CD4-positive, alpha-beta T cell (primary cell): Measurements from ENCODE around the gene SRSF4. TPM values are rescaled to one million over a fixed set of nuclear protein-coding genes. Genes with fewer than 3 reads are reported as not detected.
"Not testable (repeated sequence)": the region's sequence is repeated elsewhere in the genome, so short reads cannot be mapped to it uniquely, and the experiment has no call there.

Experiments
- ATAC-seq: fragments of 200-7000 bp; cut with Tn5 transposase; one replicate; pipeline ENCODE4 v1.10.0; 2022; ENCODE audit warnings: mild to moderate bottlenecking; ENCODE audit not compliant: poor library complexity
- CTCF ChIA-PET: fragments of 350-600 bp; sonication (Branson Sonifier 250); formaldehyde crosslinking; loops from one replicate; lab custom pipeline; 2021; ENCODE audit warnings: antibody characterized with exemption, inconsistent platforms; lab: Charles Lee
- POLR2A ChIA-PET: fragments of 350-600 bp; sonication (Branson Sonifier 250); formaldehyde crosslinking; loops from one replicate; lab custom pipeline; 2021; ENCODE audit warnings: antibody characterized with exemption, inconsistent platforms; lab: Charles Lee
- DNase-seq, 14 experiments: peaks; one replicate each; pipeline ENCODE4 v3.0.0-alpha.2; 2013 to 2020; ENCODE audit warnings: mixed read lengths in 2 of 14
- H3K27ac ChIP-seq, 2 donors: one replicate each; pipeline versions ENCODE4 v1.5.1 to v1.7.0; 2013; ENCODE audit warnings: low read length in 2 of 2, low read depth in 1 of 2, mild to moderate bottlenecking in 1 of 2
- H3K27me3 ChIP-seq, 2 experiments: 1 replicate in 1 of 2; 2 replicates in 1 of 2; pipeline versions ENCODE4 v1.6.1 to v1.7.0; 2013; ENCODE audit warnings: low read length in 2 of 2, control low read depth in 1 of 2, mild to moderate bottlenecking in 1 of 2, moderate library complexity in 1 of 2; ENCODE audit not compliant: insufficient read depth in 2 of 2, control insufficient read depth in 1 of 2
- H3K36me3 ChIP-seq: one replicate; pipeline ENCODE4 v1.6.1; 2013; ENCODE audit warnings: low read length, control low read depth; ENCODE audit not compliant: insufficient read depth
- H3K4me1 ChIP-seq: one replicate; pipeline ENCODE4 v1.6.1; 2013; ENCODE audit warnings: low read length, control low read depth; ENCODE audit not compliant: insufficient read depth
- H3K4me3 ChIP-seq: one replicate; pipeline ENCODE4 v1.5.1; 2013; ENCODE audit warnings: mild to moderate bottlenecking, low read length, moderate library complexity
- H3K9me3 ChIP-seq, 2 experiments: 1 replicate in 1 of 2; 2 replicates in 1 of 2; pipeline versions ENCODE4 v1.6.1 to v1.7.0; 2013; ENCODE audit warnings: low read length in 2 of 2, mild to moderate bottlenecking in 2 of 2, control low read depth in 1 of 2, moderate library complexity in 1 of 2; ENCODE audit not compliant: control insufficient read depth in 1 of 2, insufficient read depth in 1 of 2
- H3K27ac Mint-ChIP-seq: one replicate; pipeline ENCODE4 v1.8.0; 2020; ENCODE audit warnings: mixed read lengths
- H3K27me3 Mint-ChIP-seq: one replicate; pipeline ENCODE4 v1.8.0; 2021; ENCODE audit warnings: mixed read lengths
- H3K36me3 Mint-ChIP-seq: one replicate; pipeline ENCODE4 v1.8.0; 2021; ENCODE audit warnings: low read depth, mixed read lengths
- H3K4me1 Mint-ChIP-seq: one replicate; pipeline ENCODE4 v1.8.0; 2021; ENCODE audit warnings: low read depth, mixed read lengths
- H3K4me3 Mint-ChIP-seq: one replicate; pipeline ENCODE4 v1.8.0; 2020; ENCODE audit warnings: mild to moderate bottlenecking, mixed read lengths
- H3K9me3 Mint-ChIP-seq: one replicate; pipeline ENCODE4 v1.8.0; 2020; ENCODE audit warnings: mixed read lengths
- intact Hi-C, 2 experiments: fragments of 100-400 bp; cut with DNase I in 1 of 2; cut with micrococcal nuclease in 1 of 2; formaldehyde crosslinking; loops; one replicate each; pipeline versions ENCODE4 v1.15.1 to v1.9.0; 2023 to 2025; cut with DNase I, micrococcal nuclease
- total RNA-seq, 174 experiments: library from RNA in 2 of 174; stranded (reverse) in 2 of 174; gene quantifications; one replicate each; pipeline ENCODE4 v1.2.3 and lab custom pipeline; 2021 to 2026
- TF ChIP-seq, protein P1 (sequence below): fragments of 200-600 bp; IDR thresholded peaks from one replicate; pipeline ENCODE4 v1.8.0; 2022; ENCODE audit warnings: antibody characterized with exemption, mild to moderate bottlenecking

SRSF4 gene
- total RNA-seq, 2 experiments from 2014 or later = 89.2 to 93.4 TPM

DNA sequence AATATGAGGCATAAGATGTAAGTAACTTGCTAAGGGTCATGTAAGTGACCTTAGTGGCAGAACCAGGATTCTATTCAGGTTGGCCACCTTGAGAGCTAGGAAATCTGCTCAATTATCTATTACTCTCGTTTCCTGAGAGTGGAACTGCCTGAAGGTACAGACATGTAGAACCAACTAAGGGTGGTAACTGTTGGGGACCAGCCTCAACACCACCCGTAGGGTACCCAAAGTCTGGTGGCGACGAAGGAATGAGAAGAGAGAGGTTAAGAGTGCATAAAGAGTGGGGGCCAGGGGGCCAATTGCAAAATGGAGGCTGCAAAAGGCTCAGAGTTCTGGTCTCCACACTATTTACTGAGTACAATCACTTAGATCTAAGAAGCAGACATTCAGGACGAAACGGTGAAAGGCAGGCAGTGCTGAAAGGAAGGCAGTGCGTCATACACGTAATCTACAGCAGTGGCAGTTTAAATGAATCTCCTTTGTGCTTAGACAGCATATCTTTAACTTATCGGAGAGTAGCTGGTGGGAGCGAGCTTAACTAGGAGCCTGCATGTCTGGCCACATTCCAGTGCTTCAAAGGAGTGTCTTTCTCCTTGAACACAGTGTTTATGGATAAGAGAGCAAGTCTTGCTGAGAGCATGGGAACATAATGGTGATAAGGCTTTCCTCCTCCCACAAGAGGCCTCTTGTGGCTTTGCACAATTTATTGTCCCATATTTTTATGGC is 25.0 kb downstream of the SRSF4 start:
- no peak overlapping the region for H3K27ac Mint-ChIP-seq
- intact Hi-C loops = no loop called here
- H3K9me3 Mint-ChIP-seq = no peaks in the 10 kb centered on the region
- no peaks in the 10 kb centered on the region for H3K27me3 ChIP-seq
- no peak for DNase-seq
- no peak for ATAC-seq
- peaks cover 94% of the 10 kb centered on the region for H3K36me3 ChIP-seq
- H3K27ac ChIP-seq = no peak overlapping the region
- TF ChIP-seq, protein P1, sequence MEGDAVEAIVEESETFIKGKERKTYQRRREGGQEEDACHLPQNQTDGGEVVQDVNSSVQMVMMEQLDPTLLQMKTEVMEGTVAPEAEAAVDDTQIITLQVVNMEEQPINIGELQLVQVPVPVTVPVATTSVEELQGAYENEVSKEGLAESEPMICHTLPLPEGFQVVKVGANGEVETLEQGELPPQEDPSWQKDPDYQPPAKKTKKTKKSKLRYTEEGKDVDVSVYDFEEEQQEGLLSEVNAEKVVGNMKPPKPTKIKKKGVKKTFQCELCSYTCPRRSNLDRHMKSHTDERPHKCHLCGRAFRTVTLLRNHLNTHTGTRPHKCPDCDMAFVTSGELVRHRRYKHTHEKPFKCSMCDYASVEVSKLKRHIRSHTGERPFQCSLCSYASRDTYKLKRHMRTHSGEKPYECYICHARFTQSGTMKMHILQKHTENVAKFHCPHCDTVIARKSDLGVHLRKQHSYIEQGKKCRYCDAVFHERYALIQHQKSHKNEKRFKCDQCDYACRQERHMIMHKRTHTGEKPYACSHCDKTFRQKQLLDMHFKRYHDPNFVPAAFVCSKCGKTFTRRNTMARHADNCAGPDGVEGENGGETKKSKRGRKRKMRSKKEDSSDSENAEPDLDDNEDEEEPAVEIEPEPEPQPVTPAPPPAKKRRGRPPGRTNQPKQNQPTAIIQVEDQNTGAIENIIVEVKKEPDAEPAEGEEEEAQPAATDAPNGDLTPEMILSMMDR = no peak
- H3K4me1 Mint-ChIP-seq = peaks cover 15% of the 10 kb centered on the region
- CTCF ChIA-PET = interaction anchor here (1.0 to 1.4 kb wide), 2 partner anchors 41 to 46 kb away, joined by 4 read pairs; no protein-coding TSS in a partner anchor
- no peaks in the 10 kb centered on the region for H3K27me3 Mint-ChIP-seq
- H3K4me1 ChIP-seq = no peaks in the 10 kb centered on the region
- no peak overlapping the region for H3K4me3 Mint-ChIP-seq
- H3K9me3 ChIP-seq = no peaks in the 10 kb centered on the region
- H3K4me3 ChIP-seq = no peak overlapping the region
- POLR2A ChIA-PET = interaction anchor here (3.1 kb wide), 1 partner anchor 25 kb away, joined by 12 read pairs; the partner anchor contains the start of gene SRSF4
- peaks cover 92% of the 10 kb centered on the region for H3K36me3 Mint-ChIP-seq

DNA sequence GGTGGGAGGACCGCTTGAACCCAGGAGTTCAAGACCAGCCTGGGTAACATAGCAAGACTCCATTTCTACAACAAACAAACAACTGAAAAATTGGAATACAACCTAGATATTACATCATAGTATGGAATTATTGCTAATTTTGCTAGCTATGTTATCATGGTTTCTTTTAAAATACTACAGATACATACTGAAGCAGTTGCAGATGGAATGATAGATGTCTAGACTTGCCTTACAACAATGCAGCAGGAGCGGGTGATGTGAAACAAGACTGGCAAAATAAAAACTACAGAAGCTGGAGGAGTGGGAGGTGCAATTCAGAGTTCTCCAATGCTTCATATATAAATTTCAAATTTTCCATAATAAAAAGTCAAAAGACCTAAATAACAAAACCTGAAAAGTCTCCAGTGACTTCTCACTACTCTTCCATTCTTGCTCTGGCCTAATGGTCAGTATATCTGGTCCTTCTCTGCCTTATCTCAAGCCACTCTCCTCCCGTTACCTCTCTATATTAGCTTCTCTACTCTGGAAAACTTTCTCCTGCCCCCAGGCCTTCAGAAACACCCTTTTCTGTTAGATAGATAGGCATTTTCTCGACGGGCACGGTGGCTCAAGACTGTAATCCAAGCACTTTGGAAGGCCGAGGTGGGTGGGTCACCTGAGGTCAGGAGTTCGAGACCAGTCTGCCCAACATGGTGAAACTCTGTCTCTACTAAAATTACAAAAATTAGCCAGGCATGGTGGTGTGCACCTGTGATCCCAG is 29.5 kb downstream of the SRSF4 start:
- no peak overlapping the region for H3K27ac Mint-ChIP-seq
- ATAC-seq (no peak), DNase-seq (no peak)
- no peaks in the 10 kb centered on the region for H3K9me3 ChIP-seq
- H3K4me1 Mint-ChIP-seq = peaks cover 4% of the 10 kb centered on the region
- H3K4me1 ChIP-seq = no peaks in the 10 kb centered on the region
- no peaks in the 10 kb centered on the region for H3K27me3 ChIP-seq
- no peak overlapping the region for H3K4me3 Mint-ChIP-seq
- H3K27ac ChIP-seq = no peak overlapping the region
- peaks cover 98% of the 10 kb centered on the region for H3K36me3 Mint-ChIP-seq
- ChIA-PET CTCF (no interaction called here), POLR2A (no interaction called here)
- TF ChIP-seq, protein P1 = no peak
- H3K27me3 Mint-ChIP-seq = no peaks in the 10 kb centered on the region
- intact Hi-C loops = no loop called here
- H3K9me3 Mint-ChIP-seq = no peaks in the 10 kb centered on the region
- H3K4me3 ChIP-seq = no peak overlapping the region
- H3K36me3 ChIP-seq = peaks cover 97% of the 10 kb centered on the region

DNA sequence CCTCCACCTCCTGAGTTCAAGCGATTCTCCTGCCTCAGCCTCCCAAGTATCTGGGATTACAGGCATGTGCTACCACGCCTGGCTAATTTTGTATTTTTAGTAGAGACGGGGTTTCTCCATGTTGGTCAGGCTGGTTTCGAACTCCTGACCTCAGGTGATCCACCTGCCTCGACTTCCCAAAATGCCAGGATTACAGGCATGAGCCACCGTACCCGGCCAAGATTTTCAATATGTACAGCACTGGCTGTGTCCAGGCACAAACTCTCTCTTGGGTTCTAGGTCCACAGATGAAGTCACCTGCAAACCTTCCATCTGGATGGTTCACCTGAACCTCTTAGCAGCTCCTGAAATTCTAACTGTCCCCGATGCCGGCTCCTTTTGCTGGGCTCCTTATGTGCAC is 31.4 kb downstream of the SRSF4 start:
- H3K36me3 ChIP-seq = peaks cover 96% of the 10 kb centered on the region
- H3K4me3 ChIP-seq, H3K27me3 ChIP-seq, H3K27ac Mint-ChIP-seq, H3K27ac ChIP-seq, H3K4me1 Mint-ChIP-seq, intact Hi-C loops, DNase-seq, H3K9me3 Mint-ChIP-seq, H3K9me3 ChIP-seq, ATAC-seq, H3K4me1 ChIP-seq, H3K4me3 Mint-ChIP-seq, H3K27me3 Mint-ChIP-seq, POLR2A ChIA-PET: not testable (repeated sequence)
- CTCF ChIA-PET = interaction anchor here (1.1 to 1.3 kb wide), 2 partner anchors 10 to 52 kb away, joined by 3 to 4 read pairs; no protein-coding TSS in a partner anchor
- peaks cover 98% of the 10 kb centered on the region for H3K36me3 Mint-ChIP-seq
